Measurements from ENCODE around the gene DLGAP1. TPM values are rescaled to one million over a fixed set of nuclear protein-coding genes. Genes with fewer than 3 reads are reported as not detected.

The DLGAP1 gene
- total and polyA plus RNA-seq, 2 of the 13 experiments (the other 11 are each of a cell fraction or from before 2014, with no cell fraction given) = 0.01 TPM; not detected in 1

- TF ChIP-seq HINFP (CRISPR knock-in tag; IDR thresholded peaks at IDR 0.05; ENCODE audit: low read depth) (peak; percentile 71; the same call in 1 of the 2 replicates), ZNF629 (CRISPR knock-in tag; conservative IDR thresholded peaks at IDR 0.05) (0 out of 2 replicates have a peak, but pooled peaks have one; percentile 10), ZNF446 (CRISPR knock-in tag; IDR thresholded peaks at IDR 0.05) (0 out of 2 replicates have a peak, but pooled peaks have one; percentile 23), SIX4 (CRISPR knock-in tag; IDR thresholded peaks at IDR 0.05) (peak; percentile 17), FOXA1 (IDR thresholded peaks at IDR 0.05) (peak; percentile 57), FOXA1 (CRISPR knock-in tag; IDR thresholded peaks at IDR 0.05) (peak; percentile 91), CREBL2 (CRISPR knock-in tag; IDR thresholded peaks at IDR 0.05; ENCODE audit: borderline replicate concordance) (no peak), HDAC1 (CRISPR knock-in tag; IDR thresholded peaks at IDR 0.05) (peak; percentile 49), YY1 (IDR thresholded peaks at IDR 0.05; ENCODE audit: insufficient read depth, insufficient replicate concordance, low read depth, low read length) (no peak), ZNF816 (CRISPR knock-in tag; IDR thresholded peaks at IDR 0.05; ENCODE audit: borderline replicate concordance) (peak; percentile 40; the same call in 1 of the 2 replicates), BHLHE40 (IDR thresholded peaks at IDR 0.05; ENCODE audit: low read length) (peak; percentile 42; the same call in 1 of the 2 replicates), GTF3A (CRISPR knock-in tag; conservative IDR thresholded peaks at IDR 0.05) (no peak), DDIT3 (CRISPR knock-in tag; IDR thresholded peaks at IDR 0.05) (0 out of 2 replicates have a peak, but pooled peaks have one; percentile 73), TSC22D2 (CRISPR knock-in tag; IDR thresholded peaks at IDR 0.05; ENCODE audit: borderline replicate concordance) (0 out of 2 replicates have a peak, but pooled peaks have one; percentile 12), CEBPG (CRISPR knock-in tag; IDR thresholded peaks at IDR 0.05) (peak; percentile 76), RBM22 (optimal IDR thresholded peaks at IDR 0.05; ENCODE audit: low read length) (peak; percentile 42), ZNF18 (CRISPR knock-in tag; IDR thresholded peaks at IDR 0.05; ENCODE audit: insufficient replicate concordance) (peak; percentile 11), TP53 (CRISPR knock-in tag; conservative IDR thresholded peaks at IDR 0.05) (peak; percentile 58; the same call in 1 of the 2 replicates), THAP8 (CRISPR knock-in tag; IDR thresholded peaks at IDR 0.05; ENCODE audit: borderline replicate concordance) (no peak), SP2 (CRISPR knock-in tag; IDR thresholded peaks at IDR 0.05) (no peak), TRIM22 (IDR thresholded peaks at IDR 0.05) (no peak), UBTF (CRISPR knock-in tag; IDR thresholded peaks at IDR 0.05) (peak; percentile 34; the same call in 1 of the 2 replicates)
Observed at GRCh38 chr18:3448838-3449511, 1006.1 kb downstream of the DLGAP1 start (continued).

All from HepG2 (cell line).